RPMI8226 (cell line): ENCODE results near the gene CAMTA1.
A peak's percentile ranks its signal among the peaks of the same experiment; 100 is the strongest.

ENCODE experiments used
- DNase-seq: peaks from one replicate; pipeline ENCODE4 v3.0.0-alpha.2; 2015

CAMTA1 gene

GRCh38 chr1:7574121-7575040 lies 789.1 kb downstream of the CAMTA1 start:
- no peak for DNase-seq

GRCh38 chr1:7575041-7575400 lies 789.8 kb downstream of the CAMTA1 start:
- no peak for DNase-seq

GRCh38 chr1:7576946-7577657 lies 791.8 kb downstream of the CAMTA1 start:
- peak; percentile 35 for DNase-seq

- no peak for DNase-seq
Measured at GRCh38 chr1:7578206-7578605, 793.0 kb downstream of the CAMTA1 start.

GRCh38 chr1:7579016-7579415 lies 793.8 kb downstream of the CAMTA1 start:
- no peak for DNase-seq

GRCh38 chr1:7579831-7580804 lies 794.9 kb downstream of the CAMTA1 start:
- no peak for DNase-seq

- no peak for DNase-seq
Measured at GRCh38 chr1:7580923-7581753, 795.9 kb downstream of the CAMTA1 start.

- DNase-seq = no peak
Measured at GRCh38 chr1:7581754-7582459, 796.7 kb downstream of the CAMTA1 start.

- peak; percentile 17 for DNase-seq
Measured at GRCh38 chr1:7582460-7582972, 797.3 kb downstream of the CAMTA1 start.

- DNase-seq = no peak
Measured at GRCh38 chr1:7583291-7584096, 798.2 kb downstream of the CAMTA1 start.

GRCh38 chr1:7584157-7584556 lies 798.9 kb downstream of the CAMTA1 start:
- DNase-seq = no peak

- no peak for DNase-seq
Measured at GRCh38 chr1:7584643-7585042, 799.4 kb downstream of the CAMTA1 start.

GRCh38 chr1:7585216-7585907 lies 800.1 kb downstream of the CAMTA1 start:
- no peak for DNase-seq

- DNase-seq = no peak
Measured at GRCh38 chr1:7586031-7586941, 801.0 kb downstream of the CAMTA1 start.

- DNase-seq = no peak
Measured at GRCh38 chr1:7587108-7587772, 802.0 kb downstream of the CAMTA1 start.

GRCh38 chr1:7587773-7588456 lies 802.7 kb downstream of the CAMTA1 start:
- no peak for DNase-seq

- DNase-seq = no peak
Measured at GRCh38 chr1:7588457-7588827, 803.2 kb downstream of the CAMTA1 start.
